Measurements from ENCODE around the gene NCR2. TPM values are rescaled to one million over a fixed set of nuclear protein-coding genes. Genes with fewer than 3 reads are reported as not detected.

The NCR2 gene
- total RNA-seq, 2 experiments from 2014 or later = not detected

- ChIA-PET CTCF (ENCODE audit: unreplicated experiment) (no interaction called here), POLR2A (interaction anchor here (0.6 to 1.3 kb wide), 2 partner anchors 22 to 261 kb away, joined by 3 read pairs; no protein-coding TSS in a partner anchor)
- no peak for DNase-seq (ENCODE audit: low spot score)
- H3K9me2 ChIP-seq (ENCODE audit: insufficient read depth, low read length) = no peaks in the 10 kb centered on the region
- no peak overlapping the region for H3K27ac ChIP-seq (ENCODE audit: low read depth, low read length, poor library complexity, severe bottlenecking)
- H3K4me3 ChIP-seq (ENCODE audit: low read depth, low read length, poor library complexity, severe bottlenecking) = no peak overlapping the region
- H3K79me2 ChIP-seq (ENCODE audit: insufficient read depth, low read depth, low read length) = no peaks in the 10 kb centered on the region
- H3K9me3 ChIP-seq (ENCODE audit: low read length) = no peaks in the 10 kb centered on the region
- H3K4me2 ChIP-seq (ENCODE audit: low read length) = no peak overlapping the region
- no peak for TF ChIP-seq EZH2phosphoT487 (IDR thresholded peaks at IDR 0.05; ENCODE audit: borderline replicate concordance, low read depth, low read length)
- TF ChIP-seq, protein P1, sequence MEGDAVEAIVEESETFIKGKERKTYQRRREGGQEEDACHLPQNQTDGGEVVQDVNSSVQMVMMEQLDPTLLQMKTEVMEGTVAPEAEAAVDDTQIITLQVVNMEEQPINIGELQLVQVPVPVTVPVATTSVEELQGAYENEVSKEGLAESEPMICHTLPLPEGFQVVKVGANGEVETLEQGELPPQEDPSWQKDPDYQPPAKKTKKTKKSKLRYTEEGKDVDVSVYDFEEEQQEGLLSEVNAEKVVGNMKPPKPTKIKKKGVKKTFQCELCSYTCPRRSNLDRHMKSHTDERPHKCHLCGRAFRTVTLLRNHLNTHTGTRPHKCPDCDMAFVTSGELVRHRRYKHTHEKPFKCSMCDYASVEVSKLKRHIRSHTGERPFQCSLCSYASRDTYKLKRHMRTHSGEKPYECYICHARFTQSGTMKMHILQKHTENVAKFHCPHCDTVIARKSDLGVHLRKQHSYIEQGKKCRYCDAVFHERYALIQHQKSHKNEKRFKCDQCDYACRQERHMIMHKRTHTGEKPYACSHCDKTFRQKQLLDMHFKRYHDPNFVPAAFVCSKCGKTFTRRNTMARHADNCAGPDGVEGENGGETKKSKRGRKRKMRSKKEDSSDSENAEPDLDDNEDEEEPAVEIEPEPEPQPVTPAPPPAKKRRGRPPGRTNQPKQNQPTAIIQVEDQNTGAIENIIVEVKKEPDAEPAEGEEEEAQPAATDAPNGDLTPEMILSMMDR (conservative IDR thresholded peaks at IDR 0.05; ENCODE audit: low read length) = no peak
- no TSS peak for BruUV-seq (replicated peaks)
- intact Hi-C loops (cut with micrococcal nuclease; ENCODE audit: unreplicated experiment) = no loop called here
- H4K20me1 ChIP-seq (ENCODE audit: insufficient read depth, low read length) = no peaks in the 10 kb centered on the region
- H3K36me3 ChIP-seq (ENCODE audit: insufficient read depth, low read length) = no peaks in the 10 kb centered on the region
- H3K4me1 ChIP-seq (ENCODE audit: insufficient read depth, low read length, poor library complexity, severe bottlenecking) = peaks cover 14% of the 10 kb centered on the region
- H2AFZ ChIP-seq (ENCODE audit: low read length) = no peak overlapping the region
Measured at GRCh38 chr6:41331401-41332150, 3.8 kb upstream of the NCR2 start.

- Histone ChIP-seq H3K9me2 (ENCODE audit: insufficient read depth, low read length) (no peaks in the 10 kb centered on the region), H3K4me3 (ENCODE audit: low read depth, low read length, poor library complexity, severe bottlenecking) (no peak overlapping the region), H3K4me1 (ENCODE audit: insufficient read depth, low read length, poor library complexity, severe bottlenecking) (peaks cover 14% of the 10 kb centered on the region), H3K79me2 (ENCODE audit: insufficient read depth, low read depth, low read length) (no peaks in the 10 kb centered on the region), H3K36me3 (ENCODE audit: insufficient read depth, low read length) (no peaks in the 10 kb centered on the region), H3K27ac (ENCODE audit: low read depth, low read length, poor library complexity, severe bottlenecking) (no peak overlapping the region), H3K4me2 (ENCODE audit: low read length) (no peak overlapping the region), H4K20me1 (ENCODE audit: insufficient read depth, low read length) (no peaks in the 10 kb centered on the region), H3K9me3 (ENCODE audit: low read length) (no peaks in the 10 kb centered on the region), H2AFZ (ENCODE audit: low read length) (no peak overlapping the region)
- ChIA-PET CTCF (ENCODE audit: unreplicated experiment) (no interaction called here), POLR2A (interaction anchor here (1.3 kb wide), 1 partner anchor 21 kb away, joined by 3 read pairs; no protein-coding TSS in a partner anchor)
- TF ChIP-seq EZH2phosphoT487 (IDR thresholded peaks at IDR 0.05; ENCODE audit: borderline replicate concordance, low read depth, low read length) = no peak
- TF ChIP-seq, protein P1 (conservative IDR thresholded peaks at IDR 0.05; ENCODE audit: low read length) = no peak
- no TSS peak for BruUV-seq (replicated peaks)
- no peak for DNase-seq (ENCODE audit: low spot score)
- intact Hi-C loops (cut with micrococcal nuclease; ENCODE audit: unreplicated experiment) = no loop called here
Measured at GRCh38 chr6:41332241-41332640, 3.2 kb upstream of the NCR2 start.

Measured in OCI-LY7 (cell line).